IMR-90 (cell line): ENCODE measurements around the gene SMLR1.

Source experiments
- CHD1 ChIP-seq: IDR thresholded peaks from 2 replicates; pipeline ENCODE4 v1.6.1; 2012; ENCODE audit warnings: low read depth, low read length, improper control_type of control experiment
- CTCF ChIP-seq: conservative IDR thresholded peaks from 2 replicates; pipeline ENCODE4 v1.5.1; 2012; ENCODE audit warnings: mild to moderate bottlenecking, low read depth, low read length, improper control_type of control experiment
- MAFK ChIP-seq: IDR thresholded peaks from 2 replicates; pipeline ENCODE4 v1.6.1; 2012; ENCODE audit warnings: low read depth, low read length, improper control_type of control experiment
- MAZ ChIP-seq: IDR thresholded peaks from 2 replicates; pipeline ENCODE4 v1.6.1; 2012; ENCODE audit warnings: low read depth, mild to moderate bottlenecking, low read length, improper control_type of control experiment, moderate library complexity, borderline replicate concordance
- NFE2L2 ChIP-seq: fragments of 150-350 bp; IDR thresholded peaks from 2 replicates; pipeline ENCODE4 v1.6.1; 2016; ENCODE audit warnings: low read depth, mild to moderate bottlenecking, low read length
- POLR2A ChIP-seq: IDR thresholded peaks from 2 replicates; pipeline ENCODE4 v1.6.1; 2012; ENCODE audit warnings: mild to moderate bottlenecking, low read depth, low read length
- RAD21 ChIP-seq: IDR thresholded peaks from 2 replicates; pipeline ENCODE4 v1.6.1; 2012; ENCODE audit warnings: low read length, improper control_type of control experiment
- RCOR1 ChIP-seq: IDR thresholded peaks from 2 replicates; pipeline ENCODE4 v1.6.1; 2012; ENCODE audit warnings: mild to moderate bottlenecking, low read length, improper control_type of control experiment; ENCODE audit not compliant: insufficient replicate concordance
- SMC3 ChIP-seq: fragments of 150-350 bp; IDR thresholded peaks from 2 replicates; pipeline ENCODE4 v1.6.1; 2016; ENCODE audit warnings: low read depth, mild to moderate bottlenecking, antibody characterized with exemption, low read length, moderate library complexity

GRCh38 chr6:130869681-130870080, 42.5 kb downstream of the SMLR1 start:
- TF ChIP-seq POLR2A (no peak), CTCF (no peak), CHD1 (no peak), RCOR1 (no peak), SMC3 (no peak), MAZ (no peak), MAFK (no peak), NFE2L2 (no peak), RAD21 (no peak)
